ENCODE results near the gene HOXC5.
A peak's percentile ranks its signal among the peaks of the same experiment; 100 is the strongest.

The HOXC5 gene

DNA sequence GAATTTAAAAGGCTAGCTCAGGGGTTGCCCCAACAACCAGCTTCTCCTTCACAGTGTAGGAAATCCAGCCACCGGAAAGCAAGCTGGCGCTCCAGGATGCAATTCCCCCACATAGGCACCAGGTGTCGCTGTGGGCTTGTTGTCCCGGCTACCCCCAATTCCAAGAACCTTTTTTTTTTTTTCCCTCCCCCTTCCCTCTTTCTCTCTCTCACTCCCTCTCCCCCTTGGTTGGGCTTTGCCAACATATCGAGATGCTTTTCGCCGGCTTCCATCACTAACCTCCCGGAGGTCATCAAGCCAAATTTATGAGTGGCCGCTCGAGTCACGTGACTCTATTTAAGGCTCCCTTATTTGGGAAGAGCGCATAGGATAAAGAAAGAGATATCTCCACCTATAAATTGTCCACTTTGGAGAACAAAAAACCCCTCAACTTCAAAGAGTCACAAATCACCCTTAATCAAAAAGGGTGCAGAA, at the start of gene HOXC5:
TSS of gene HOXC5 (plus strand) at position 424 of the 474 bp plus-strand sequence. CDS start 73 bp downstream, outside the sequence.
- peak; percentile 10 to 12 for DNase-seq

DNA sequence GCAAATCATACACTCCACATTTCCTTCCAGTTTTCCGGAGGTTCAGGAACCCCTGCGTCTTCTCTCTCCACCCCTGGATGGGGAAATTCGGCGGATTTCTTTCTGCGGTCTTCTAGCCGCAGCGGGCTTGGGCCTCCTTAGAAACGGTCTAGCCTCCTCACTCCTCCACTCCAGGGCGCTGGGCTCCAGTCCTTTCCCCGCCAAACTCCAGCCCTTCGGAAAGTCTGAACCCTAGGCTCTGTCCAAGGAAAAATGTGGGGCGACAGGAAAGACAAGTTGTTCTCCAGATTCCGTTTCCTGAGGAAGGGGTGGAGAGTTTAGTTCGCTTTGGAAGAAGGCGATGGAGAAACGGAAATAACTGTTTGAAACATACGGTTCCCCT, 49.3 kb upstream of the HOXC5 start:
- DNase-seq: no peak

DNA sequence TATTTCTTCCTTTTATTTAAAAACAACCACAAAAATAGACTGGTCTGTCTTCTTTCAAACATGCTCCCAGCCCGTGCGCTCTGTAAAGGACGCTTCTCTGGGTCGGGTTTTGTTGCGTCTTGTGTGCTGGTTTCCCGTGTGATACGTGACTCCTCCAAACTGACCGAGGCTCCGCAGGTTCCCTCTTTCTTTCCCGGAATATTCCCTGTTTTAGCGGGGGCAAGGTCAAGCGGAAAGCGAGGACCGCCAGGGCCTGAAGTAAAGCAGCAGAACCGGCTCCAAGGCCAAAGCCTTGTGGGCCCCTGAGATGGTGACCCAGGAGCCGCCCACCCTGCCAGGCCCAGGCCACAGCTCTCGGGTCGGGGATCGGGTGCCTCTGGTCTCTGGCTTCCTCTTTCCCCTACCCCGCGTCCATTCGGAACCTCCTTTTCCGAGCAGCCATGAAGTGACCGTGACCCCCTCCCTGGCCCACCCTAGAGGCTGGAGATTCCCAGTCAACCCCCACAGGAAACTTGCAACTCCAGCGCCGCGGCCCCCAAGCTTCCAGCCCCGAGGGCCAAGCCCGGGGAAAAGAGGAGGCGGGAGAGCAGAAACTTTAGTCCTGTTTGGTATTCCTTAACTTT, 48.8 kb upstream of the HOXC5 start:
- DNase-seq: no peak

DNA sequence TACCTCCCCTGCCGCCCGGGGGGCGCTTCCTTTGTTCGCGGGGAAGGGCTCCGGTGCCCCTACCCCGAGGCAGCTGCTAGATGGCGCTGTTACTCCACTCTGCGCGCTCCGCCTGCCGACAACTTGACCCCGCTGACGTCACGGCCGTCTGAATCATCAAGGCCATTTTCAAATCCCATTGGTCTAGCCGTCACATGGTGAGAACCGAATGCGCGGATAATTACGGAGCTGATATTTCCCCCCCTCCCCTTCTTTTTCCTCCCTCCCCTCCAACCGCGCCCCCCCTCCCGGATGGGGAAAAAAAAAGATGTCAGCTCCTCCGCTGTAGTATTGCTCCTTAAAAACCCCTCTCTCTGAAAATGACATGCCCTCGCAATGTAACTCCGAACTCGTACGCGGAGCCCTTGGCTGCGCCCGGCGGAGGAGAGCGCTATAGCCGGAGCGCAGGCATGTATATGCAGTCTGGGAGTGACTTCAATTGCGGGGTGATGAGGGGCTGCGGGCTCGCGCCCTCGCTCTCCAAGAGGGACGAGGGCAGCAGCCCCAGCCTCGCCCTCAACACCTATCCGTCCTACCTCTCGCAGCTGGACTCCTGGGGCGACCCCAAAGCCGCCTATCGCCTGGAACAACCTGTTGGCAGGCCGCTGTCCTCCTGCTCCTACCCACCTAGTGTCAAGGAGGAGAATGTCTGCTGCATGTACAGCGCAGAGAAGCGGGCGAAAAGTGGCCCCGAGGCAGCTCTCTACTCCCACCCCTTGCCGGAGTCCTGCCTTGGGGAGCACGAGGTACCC, 47.8 kb upstream of the HOXC5 start, which contains the start of gene HOXC10:
TSS of gene HOXC10 (plus strand) at position 246 of the 791 bp plus-strand sequence. CDS start at position 360, 114 bp downstream.
- peak in 1 of 2 donors; percentile 3 for DNase-seq

DNA sequence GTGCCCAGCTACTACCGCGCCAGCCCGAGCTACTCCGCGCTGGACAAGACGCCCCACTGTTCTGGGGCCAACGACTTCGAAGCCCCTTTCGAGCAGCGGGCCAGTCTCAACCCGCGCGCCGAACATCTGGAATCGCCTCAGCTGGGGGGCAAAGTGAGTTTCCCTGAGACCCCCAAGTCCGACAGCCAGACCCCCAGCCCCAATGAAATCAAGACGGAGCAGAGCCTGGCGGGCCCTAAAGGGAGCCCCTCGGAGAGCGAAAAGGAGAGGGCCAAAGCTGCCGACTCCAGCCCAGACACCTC, 47.2 kb upstream of the HOXC5 start:
- no peak for DNase-seq

DNA sequence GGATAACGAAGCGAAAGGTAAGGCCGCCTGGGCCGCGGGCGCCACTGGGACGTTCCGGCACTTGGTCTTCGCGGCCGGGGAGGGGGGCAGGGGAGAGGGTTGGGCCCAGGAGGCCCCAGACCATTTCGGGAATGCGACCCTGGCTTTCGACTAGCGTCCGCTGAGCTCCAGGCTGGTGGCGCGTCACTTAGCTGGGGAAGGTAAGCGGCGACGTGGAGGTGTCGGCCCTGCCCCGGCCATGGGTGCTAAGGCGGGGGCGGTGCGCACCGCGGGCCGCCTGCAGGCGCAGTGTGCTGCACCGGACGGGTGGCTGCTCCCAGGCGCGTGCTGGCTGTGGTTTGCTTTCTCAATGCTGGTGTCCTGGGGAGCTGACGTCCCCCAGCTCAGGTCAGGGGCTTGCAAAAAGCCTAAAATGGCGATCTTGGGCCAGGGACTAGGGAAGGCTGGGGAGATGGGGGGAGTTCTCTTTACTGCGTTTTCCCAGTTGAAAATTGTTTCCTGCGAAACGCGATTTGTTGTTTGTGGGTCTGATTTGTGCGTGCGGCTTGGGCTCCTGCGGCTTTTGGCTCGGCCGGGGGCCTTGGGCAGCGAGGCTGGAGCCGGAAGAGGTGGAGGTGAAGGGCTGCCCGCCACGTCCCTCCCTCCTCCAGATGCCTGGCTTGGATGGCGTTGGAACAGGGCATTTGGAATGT, 46.7 kb upstream of the HOXC5 start:
- no peak for DNase-seq

DNA sequence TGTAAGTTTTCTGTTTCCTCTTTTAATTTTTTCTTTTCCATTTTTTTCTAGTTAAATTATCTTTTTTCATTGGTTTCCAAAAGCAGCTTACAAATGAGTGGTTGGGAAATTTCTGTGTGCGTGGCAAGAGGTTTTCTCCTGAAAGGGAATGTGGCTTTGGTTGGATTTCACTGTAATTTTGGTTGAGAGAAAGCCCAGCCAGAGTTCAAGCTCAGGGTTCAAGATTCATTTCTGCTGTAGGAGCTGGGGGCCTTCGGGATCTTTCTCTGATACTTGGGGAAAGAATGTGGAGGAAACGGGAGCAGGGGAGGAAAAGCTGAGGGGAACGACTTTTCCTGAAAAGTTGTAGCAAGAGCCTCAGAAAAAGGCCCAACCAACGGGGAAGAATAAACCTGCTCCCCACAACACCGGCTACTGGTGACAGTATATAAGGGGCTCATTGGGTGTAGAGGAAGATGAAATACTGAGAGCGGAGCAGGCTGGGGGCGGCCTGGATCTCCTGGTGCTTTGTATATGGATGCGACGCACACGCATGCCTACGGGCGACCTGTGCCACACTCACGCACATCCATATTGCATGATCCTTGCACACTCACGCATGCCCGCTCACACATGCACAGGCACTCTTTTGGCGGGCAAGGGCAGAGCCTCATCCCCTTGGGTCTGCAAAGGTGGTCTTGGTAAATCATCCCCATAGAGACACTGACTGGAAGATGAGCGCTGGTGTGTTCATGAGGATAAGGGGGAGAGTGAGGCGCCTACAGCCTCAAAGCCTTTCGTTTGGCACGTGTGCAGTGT, 46.0 kb upstream of the HOXC5 start:
- DNase-seq: no peak

DNA sequence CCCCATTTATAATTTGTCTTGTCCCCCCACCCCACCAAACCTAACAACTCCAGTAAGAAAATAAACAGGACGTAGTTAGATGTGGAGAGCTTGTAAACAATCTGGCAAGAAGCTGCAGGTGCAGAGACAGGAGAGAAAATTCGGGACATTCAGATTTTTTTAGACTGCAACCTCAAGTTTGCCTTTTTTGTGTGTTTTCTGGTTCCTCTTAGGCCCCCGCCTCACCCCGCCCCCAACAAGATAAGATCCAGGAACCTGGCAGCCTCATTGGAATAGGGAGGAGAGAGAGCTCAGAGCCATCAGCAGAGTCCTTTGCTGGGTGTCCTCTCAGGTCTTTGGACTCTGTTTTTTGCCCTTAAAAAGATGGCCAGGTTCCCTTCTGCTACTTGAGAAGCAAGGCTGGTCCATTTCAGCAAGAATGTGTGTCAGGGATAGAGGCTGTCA, 45.0 kb upstream of the HOXC5 start:
- no peak for DNase-seq

DNA sequence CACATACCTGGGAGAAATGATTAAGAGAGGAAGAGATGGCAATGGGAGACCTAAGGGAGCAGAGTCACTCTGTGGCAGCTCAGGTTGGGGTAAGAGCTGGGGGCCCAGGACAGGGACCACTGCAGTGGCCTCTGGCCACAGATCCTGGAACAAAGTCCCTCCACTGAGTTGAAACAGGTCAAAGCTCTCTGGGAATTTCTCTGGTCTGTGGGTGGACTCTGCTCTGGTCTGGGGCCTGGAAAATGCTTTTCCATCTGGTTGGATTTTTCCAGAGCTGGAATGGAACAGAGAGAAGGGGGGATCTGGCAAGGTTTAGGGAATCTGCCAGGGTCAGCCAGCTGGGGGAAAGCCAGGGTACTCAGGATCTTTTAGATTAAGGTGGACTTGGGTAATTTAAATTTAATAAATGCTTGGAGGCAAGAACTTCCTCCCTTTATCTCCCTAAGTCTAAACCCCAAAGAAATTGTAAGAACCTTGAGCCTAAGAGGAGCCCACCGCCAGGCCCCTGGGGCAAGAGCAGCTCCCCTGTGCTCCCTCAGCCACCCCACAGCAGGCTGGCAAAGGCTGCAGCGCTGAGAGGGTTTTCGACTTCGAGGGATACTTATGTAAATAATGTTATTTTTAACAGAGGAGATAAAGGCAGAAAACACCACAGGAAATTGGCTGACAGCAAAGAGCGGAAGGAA, 44.2 kb upstream of the HOXC5 start:
- DNase-seq: no peak

DNA sequence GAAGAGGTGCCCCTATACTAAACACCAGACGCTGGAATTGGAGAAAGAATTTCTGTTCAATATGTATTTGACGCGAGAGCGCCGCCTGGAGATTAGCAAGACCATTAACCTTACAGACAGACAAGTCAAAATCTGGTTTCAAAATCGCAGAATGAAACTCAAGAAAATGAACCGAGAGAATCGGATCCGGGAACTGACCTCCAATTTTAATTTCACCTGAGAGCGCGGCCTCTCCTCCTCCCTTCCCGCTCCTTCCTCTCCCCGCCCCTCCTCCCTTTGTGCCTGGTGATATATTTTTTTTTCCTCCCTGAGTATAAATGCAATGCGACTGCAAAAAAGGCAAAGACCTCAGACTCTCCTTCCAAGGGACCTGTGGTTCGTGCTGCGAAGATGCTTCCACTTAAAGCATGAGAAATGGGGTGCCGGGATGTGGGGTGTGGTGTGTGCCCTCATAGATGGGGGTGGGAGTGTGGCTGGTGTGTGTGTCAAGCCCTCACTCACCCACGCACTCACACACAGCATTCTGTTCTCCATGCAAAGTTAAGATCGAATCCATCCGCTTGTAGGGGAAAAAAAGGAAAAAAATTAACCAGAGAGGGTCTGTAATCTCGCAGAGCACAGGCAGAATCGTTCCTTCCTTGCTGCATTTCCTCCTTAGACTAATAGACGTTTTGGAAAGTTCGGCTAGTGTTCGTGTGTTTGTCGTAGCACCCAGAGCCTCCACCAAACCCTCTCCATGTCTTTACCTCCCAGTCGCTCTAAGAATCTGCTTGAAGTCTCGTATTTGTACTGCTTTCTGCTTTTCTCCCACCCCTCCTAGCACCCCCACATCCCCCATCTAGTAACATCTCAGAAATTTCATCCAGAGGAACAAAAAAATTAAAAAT, 43.4 kb upstream of the HOXC5 start:
- peak in 1 of 2 donors; percentile 3 for DNase-seq

DNA sequence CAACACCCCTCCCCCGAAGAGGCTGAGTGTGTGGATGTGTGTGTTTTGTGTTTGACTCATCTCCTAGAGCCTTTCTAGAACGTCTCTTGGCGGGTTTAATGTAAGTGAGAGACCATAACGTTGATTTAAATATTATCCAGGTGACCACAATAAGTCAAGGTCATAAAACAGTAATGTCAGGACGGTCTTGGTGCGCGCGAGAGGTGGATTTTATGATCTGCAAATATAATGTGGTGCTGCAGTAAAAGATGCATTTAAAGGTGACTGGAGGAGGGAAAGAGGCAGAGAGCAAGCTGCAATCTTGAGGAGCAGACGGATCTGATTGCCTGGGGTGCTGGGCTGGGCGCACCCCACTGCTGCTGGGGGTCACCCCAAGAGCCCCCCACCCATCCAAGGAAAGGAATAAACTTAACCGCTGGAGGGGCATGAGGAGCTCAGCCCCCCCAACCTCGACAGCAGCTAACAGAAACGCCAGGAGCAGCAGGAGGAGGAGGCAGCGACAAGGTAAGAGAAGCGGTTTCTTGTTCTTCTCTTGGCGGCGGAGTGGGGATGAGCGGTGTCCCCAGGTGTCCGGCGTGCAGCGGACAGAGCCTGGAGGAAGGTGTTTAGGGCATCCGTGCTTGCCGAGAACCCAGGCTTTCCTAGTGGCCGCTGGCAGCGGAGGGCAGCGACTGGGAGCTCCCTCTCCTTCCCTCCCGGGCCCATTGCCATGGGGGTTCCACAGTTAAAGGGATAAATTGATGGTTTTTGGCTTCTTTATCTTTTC, 42.4 kb upstream of the HOXC5 start:
- DNase-seq: no peak

DNA sequence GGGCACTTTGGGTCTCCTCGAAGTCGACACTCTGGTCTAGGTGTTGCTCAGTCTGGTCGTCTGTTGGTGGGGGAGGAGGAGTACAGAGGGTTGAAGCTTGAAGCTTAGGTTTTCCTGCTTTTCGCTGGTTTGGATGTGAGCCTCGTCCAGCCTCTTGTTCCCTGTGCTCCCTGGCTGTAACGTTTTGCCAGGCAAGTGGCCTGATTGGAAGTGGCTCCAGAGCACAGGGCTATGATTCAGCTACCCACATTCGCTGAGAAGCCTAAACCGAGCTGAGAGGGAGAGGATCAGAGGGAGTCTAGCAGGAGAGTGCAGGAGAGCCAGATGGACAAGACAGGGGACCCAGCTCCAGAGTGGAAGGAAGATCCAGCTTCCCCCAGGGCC, 41.8 kb upstream of the HOXC5 start:
- DNase-seq: no peak

DNA sequence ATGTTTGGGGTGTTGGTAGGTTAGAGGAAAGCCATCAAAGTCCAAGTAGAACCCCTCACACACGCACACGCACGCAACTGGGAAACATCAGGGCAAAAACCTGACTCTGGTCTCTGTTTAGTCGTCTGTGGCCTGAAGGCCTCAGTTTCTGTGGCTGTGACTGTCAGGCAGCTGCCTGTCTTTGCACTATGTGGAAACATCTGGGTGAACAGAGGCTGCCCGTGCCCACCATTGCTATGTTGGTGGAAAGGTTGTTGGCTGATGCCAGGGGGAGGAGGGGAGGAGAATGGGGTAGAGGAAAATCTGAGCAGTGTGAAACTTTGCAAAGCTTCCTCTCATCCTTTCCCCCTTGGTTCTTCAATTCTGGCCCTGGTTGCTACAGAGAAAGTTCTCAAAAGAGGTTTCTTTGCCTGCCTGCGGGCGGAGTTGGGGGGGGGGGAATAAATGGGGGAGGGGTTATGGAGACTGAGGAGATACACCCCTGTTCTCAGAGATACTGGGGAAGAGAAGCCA, 40.4 kb upstream of the HOXC5 start:
- no peak for DNase-seq

DNA sequence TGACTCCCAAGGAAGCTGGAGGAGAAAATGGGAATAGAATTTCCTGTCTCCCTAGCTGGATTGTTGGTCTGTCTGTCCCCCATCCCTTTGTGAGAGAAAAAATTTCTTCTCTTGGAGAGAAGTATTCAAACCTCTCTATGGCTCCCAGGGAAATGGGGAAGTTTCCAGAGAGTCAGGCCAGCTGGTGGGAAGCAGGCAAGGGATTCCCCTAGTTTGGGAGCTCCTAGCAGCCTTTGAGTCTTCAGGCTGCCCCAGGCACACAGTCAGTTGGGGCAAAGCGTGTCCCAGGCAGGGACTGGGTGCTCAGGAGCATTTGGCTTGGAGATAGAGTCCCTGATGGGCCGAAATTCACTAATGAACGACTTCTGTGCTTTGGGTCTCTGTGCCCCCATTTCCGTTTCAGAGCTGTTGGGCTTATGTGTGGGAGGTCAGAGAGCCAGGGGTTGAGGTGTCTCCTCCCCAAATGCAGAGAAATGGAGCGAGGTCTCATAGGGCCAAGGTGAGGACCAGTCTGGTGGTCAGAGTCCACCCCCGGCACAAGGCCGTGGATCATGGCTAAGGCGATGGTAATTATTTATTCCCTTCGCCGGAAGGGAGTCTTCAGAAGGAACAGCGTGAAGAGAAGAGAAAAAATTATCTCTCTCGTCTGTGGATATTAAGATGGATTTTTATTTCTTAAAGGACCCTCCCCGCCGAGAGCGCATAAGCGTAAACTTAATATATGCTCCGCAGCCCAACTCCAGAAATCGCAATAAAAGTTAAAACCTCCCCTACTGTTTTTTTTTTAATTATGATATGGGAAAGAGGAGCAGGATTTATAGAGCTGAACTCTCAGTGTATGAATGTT, 39.5 kb upstream of the HOXC5 start:
- DNase-seq: no peak

DNA sequence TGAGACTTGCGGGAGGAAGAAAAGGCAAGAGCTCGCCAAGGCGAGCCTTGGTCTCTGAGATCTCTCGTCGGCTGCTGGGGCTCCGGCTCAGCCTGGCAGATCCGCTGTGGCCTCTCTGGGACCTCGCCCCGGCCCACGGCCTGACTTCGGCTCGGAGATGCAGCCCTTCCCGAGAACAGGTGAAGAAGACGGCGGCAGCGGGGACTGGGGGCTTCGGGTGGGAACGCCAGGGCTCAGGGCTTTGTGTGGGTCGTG, 38.9 kb upstream of the HOXC5 start:
- DNase-seq: no peak

DNA sequence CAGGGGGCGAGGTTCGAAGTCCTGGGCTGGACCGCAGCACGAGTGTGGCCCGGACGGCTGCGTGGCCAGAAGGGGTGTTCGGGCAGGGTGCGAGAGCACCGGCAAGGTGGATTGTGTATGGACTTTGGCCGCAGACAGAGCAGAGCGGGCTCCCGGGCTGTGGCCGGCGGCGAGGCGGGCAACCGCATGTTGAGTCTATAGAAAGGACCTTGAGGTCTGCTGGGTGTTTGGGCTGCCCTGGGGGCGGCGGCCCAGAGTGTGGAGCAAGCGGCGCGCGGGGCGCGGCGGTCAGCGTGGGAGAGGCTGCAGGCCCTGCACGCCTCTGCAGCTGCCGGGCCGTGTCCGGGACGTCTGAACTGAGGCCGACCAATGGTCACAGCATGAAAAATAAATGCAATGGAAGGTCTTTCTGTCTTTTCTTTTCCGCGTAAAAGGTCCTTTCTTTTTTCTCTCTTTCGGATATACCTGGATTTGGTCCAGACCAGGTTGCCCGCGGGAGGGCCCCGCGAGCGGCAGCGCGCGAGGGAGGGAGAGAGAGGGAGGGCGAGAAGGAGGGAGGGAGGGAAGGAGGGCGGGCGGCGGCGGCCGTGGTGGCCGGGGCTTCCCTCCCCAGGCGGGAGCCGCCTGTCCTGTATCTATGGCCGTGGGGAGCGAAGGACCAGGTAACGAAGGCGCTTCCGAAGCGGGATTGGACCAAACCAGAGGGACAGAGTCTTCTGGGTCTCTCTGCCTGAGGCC, 38.4 kb upstream of the HOXC5 start:
- DNase-seq: no peak

DNA sequence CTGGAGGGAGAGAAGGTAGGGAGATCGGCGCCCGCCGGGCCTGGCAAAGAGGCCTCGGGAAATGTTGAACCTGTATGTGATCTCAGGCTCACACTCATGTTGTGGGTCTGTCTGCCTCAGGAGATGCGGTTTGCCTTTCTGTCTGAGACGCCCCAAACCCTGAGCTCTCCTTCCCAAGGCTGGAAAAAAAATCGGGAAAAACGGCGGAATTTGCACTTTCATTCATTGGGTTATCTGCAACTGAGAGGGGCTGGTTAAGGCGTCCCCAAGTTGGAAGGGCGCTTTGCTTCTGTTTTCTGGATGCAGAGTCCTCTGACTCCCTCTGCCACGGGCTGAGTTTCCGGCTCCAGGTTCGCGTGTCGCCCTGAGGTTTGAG, 37.9 kb upstream of the HOXC5 start:
- DNase-seq: no peak

DNA sequence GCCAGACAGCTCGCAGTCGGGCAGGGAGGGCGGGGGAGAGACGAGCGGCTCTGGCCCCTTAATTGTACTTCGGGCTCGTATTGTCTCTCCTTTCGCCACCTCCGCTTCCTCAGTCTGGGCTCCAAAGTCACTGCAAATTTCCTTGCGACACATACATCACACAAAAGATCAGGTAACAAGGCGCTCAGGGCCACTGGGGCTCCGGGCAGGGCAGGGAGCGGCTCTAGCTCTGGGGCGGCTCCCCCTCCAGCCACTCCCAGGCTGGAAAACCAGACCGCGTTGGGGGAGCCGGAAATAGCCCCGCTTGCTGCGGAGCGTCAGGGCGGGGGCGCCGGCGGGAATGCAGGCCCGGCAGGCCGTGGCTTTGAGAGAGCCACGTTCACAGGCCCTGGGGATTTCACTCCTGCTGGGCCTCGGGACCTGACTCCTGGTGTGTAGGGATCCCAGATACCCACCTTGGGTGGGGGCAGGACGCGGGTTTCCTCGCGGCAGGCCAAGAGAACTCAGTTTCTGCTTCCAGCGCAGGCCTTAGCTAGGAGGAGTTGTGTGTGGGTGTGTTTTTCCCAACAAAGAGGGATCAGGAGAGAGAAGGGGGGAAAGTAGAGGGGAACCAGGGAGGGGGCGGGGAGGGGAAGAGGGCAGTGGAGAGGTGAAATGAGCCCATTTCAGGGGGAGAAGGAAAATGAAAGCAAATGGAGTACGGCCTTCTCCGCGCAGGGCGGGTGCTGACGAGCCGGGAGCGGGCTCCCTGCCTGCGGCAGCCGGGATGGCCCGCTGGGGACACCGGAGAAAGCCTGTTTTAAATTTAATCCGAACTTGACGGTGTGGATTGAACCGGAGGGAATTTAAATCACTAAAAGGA, 37.2 kb upstream of the HOXC5 start:
- DNase-seq: no peak

All from hippocampal formation (tissue), 2 donors.